Subcutaneous adipose tissue (tissue), 4 donors: ENCODE results near the gene WDR31. TPM values are rescaled to one million over a fixed set of nuclear protein-coding genes. Genes with fewer than 3 reads are reported as not detected.

ENCODE experiments used
- CTCF ChIP-seq: fragments of 450-650 bp; IDR thresholded peaks from one replicate; pipeline ENCODE4 v1.5.1; 2016; ENCODE audit warnings: low read depth, mild to moderate bottlenecking, control low read depth, antibody characterized with exemption, moderate library complexity
- total RNA-seq, 4 donors: library from RNA; depleted of rRNA; stranded (reverse); fragments of >200 nt; gene quantifications; one replicate each; pipeline ENCODE4 v1.1.0, GENCODE V29; 2016

The WDR31 gene
- total RNA-seq, 4 donors from 2014 or later, result 1.4 to 5.7 (median 2.3) TPM

GRCh38 chr9:113275157-113276131 is 64.6 kb downstream of the WDR31 start, which contains the start of the genes CDC26 and PRPF4:
Gene CDC26, minus strand, starts transcription at chr9:113275572. Its CDS starts 3,065 bp downstream, at chr9:113272507.
Gene PRPF4, plus strand, starts transcription at chr9:113275658. Its CDS starts 86 bp downstream, at chr9:113275744.
- TF ChIP-seq CTCF, result no peak

GRCh38 chr9:113274474-113275156 is 65.5 kb downstream of the WDR31 start:
- no peak for TF ChIP-seq CTCF

GRCh38 chr9:113269871-113270270 is 70.2 kb downstream of the WDR31 start:
- no peak for TF ChIP-seq CTCF

- no peak for TF ChIP-seq CTCF
Observed at GRCh38 chr9:113269355-113269754, 70.7 kb downstream of the WDR31 start.

- no peak for TF ChIP-seq CTCF
Observed at GRCh38 chr9:113267911-113268566, 72.0 kb downstream of the WDR31 start.

GRCh38 chr9:113266174-113266573 is 73.9 kb downstream of the WDR31 start:
- no peak for TF ChIP-seq CTCF

Other genes starting within 250 kb of the WDR31 start
- gene SLC31A2, start 189.3 kb downstream of the WDR31 start, total RNA-seq, result 100 to 1,000 TPM in 2 of 4 donors, 10 to 100 TPM in 2; 42.0 to 144 (median 87.3) TPM
- 10 to 100 TPM; 24.9 to 51.7 (median 32.0) TPM for gene FKBP15, start 119.0 kb downstream of the WDR31 start, total RNA-seq
- gene SLC31A1, start 118.7 kb downstream of the WDR31 start, total RNA-seq, result 10 to 100 TPM; 11.9 to 28.2 (median 18.2) TPM
- 10 to 100 TPM; 18.3 to 68.2 (median 31.5) TPM for gene CDC26, start 64.7 kb downstream of the WDR31 start, total RNA-seq
- 10 to 100 TPM; 12.9 to 17.6 (median 15.7) TPM for gene PRPF4, start 64.6 kb downstream of the WDR31 start, total RNA-seq
- gene RNF183, start 36.9 kb downstream of the WDR31 start, total RNA-seq, result not detected
- gene BSPRY, start 9.3 kb upstream of the WDR31 start, total RNA-seq, result under 1 TPM in 1 of 4 donors, not detected in 3; 0.66 TPM
- 10 to 100 TPM in 3 of 4 donors, 1 to 10 TPM in 1; 7.8 to 33.0 (median 20.9) TPM for gene HDHD3, start 36.7 kb upstream of the WDR31 start, total RNA-seq
- 10 to 100 TPM; 16.8 to 46.7 (median 22.5) TPM for gene ALAD, start 61.0 kb upstream of the WDR31 start, total RNA-seq
- 10 to 100 TPM; 20.7 to 28.4 (median 27.0) TPM for gene POLE3, start 70.4 kb upstream of the WDR31 start, total RNA-seq
- gene C9orf43, start 70.5 kb upstream of the WDR31 start, total RNA-seq, result under 1 TPM; 0.34 to 0.75 (median 0.66) TPM
- gene RGS3, start 123.5 kb upstream of the WDR31 start, total RNA-seq, result 100 to 1,000 TPM in 1 of 4 donors, 10 to 100 TPM in 3; 25.0 to 122 (median 70.9) TPM